Pancreas (tissue), 10 donors: ENCODE data around the gene IMMT. TPM values are rescaled to one million over a fixed set of nuclear protein-coding genes. Genes with fewer than 3 reads are reported as not detected.

Experiments
- ATAC-seq, 4 donors: fragments of 200-7000 bp; cut with Tn5 transposase; one replicate each; pipeline versions ENCODE4 v1.8.0 to v1.9.1; 2020; ENCODE audit warnings: mild to moderate bottlenecking in 4 of 4, moderate library complexity in 4 of 4
- DNase-seq, 6 donors: peaks; one replicate each; pipeline ENCODE4 v3.0.0-alpha.2; 2020
- FAIRE-seq: peaks from 2 replicates; lab custom pipeline; 2012; peaks lifted over from hg19 to GRCh38; lab: Jason Lieb, UNC
- H3K27ac ChIP-seq, 4 donors: fragments of 200-600 bp; sonication (generic); 1 replicate in 3 of 4; 2 replicates in 1 of 4; pipeline versions ENCODE4 v1.5.0 to v1.8.0; 2020
- H3K27me3 ChIP-seq, 4 donors: fragments of 200-600 bp; one replicate each; pipeline ENCODE4 v1.8.0; 2021
- H3K36me3 ChIP-seq, 3 donors: fragments of 200-600 bp; sonication (generic) in 1 of 3; one replicate each; pipeline versions ENCODE4 v1.5.0 to v1.8.0; 2020 to 2021
- H3K4me1 ChIP-seq, 3 donors: fragments of 200-600 bp; one replicate each; pipeline ENCODE4 v1.8.0; 2021
- H3K4me3 ChIP-seq, 4 donors: fragments of 200-600 bp; sonication (generic) in 2 of 4; one replicate each; pipeline versions ENCODE4 v1.5.0 to v1.8.0; 2020 to 2021
- H3K9me3 ChIP-seq, 4 donors: fragments of 200-600 bp; one replicate each; pipeline ENCODE4 v1.8.0; 2021
- CTCF ChIP-seq, 4 donors: fragments of 200-600 bp; sonication (generic) in 3 of 4; IDR thresholded peaks; one replicate each; pipeline versions ENCODE4 v1.5.0 to v1.8.0; 2021; ENCODE audit warnings: antibody characterized with exemption in 4 of 4
- WGBS, 2 donors: extraction: QIAGEN DNeasy Blood & Tissue Kit; methylation state at CpG; one replicate each; pipeline ENCODE4 v1.1.7; 2013; 5-methylcytosine and 5-hydroxymethylcytosine counted together
- intact Hi-C, 3 donors: fragments of 100-400 bp; cut with DNase I; formaldehyde crosslinking; loops; one replicate each; pipeline versions ENCODE4 v1.11.1 to v1.14.2; 2022
- polyA plus RNA-seq, 2 donors: library from polyadenylated mRNA; stranded (reverse); fragments of 200-250 nt; gene quantifications; one replicate each; pipeline ENCODE4 v1.2.3, GENCODE V29; 2013
- total RNA-seq, 6 donors: library from RNA; stranded (reverse); fragmentation: NEBNext Ultra II Directional in 4 of 6; extraction: Animal tissue kit (Norgen Biotek cat#: 25700) in 4 of 6; gene quantifications; one replicate each; pipeline versions ENCODE4 v1.2.1 to v1.2.4, GENCODE V29; 2021 to 2023
- donor health status: healthy with polysubstance abuse.
- donor health status: DM: no; HTN: no; CAD: no; lungs with moderate emphysema.
- donor health status: DM: no; HTN: no; CAD: no.
- donor health status: control.
- donor health status: control.
- donor health status: Bipolar disorder and iron deficiency.
- donor health status: DM: yes; HTN: yes; CAD: no.
- donor health status: DM: no; HTN: no; CAD: no.
- donor health status: DM: no; HTN: no; CAD: no.
- donor health status: DM: yes; HTN: yes; CAD: no.

IMMT gene
- total and polyA plus RNA-seq, 8 donors = 18.1 to 44.5 (median 37.7) TPM

- Histone ChIP-seq H3K4me3 (peak overlapping the region; percentile 71 to 99 (median 88)), H3K36me3 (no peaks in the 10 kb centered on the region), H3K9me3 (no peaks in the 10 kb centered on the region), H3K4me1 (peaks cover 6 to 43% (median 16%) of the 10 kb centered on the region in 3 donors), H3K27me3 (no peaks in the 10 kb centered on the region), H3K27ac (peak overlapping the region; percentile 91 to 98 (median 96))
- intact Hi-C loops = no loop called here
- WGBS, 2 donors = 23 to 31% methylated on average over 23 of the region's 23 CpGs
- no peak for TF ChIP-seq CTCF (IDR thresholded peaks at IDR 0.05)
- no peak for FAIRE-seq
- no peak for DNase-seq
- no peak for ATAC-seq
Measured at GRCh38 chr2:86195808-86196387, 636 bp upstream of the IMMT start.

GRCh38 chr2:86194751-86195054, 559 bp downstream of the IMMT start:
- FAIRE-seq = no peak
- WGBS, 2 donors = 0% methylated on average over 17 of the region's 17 CpGs

GRCh38 chr2:86193901-86194567, 1.2 kb downstream of the IMMT start:
- intact Hi-C loops = no loop called here
- no peaks in the 10 kb centered on the region for H3K36me3 ChIP-seq
- DNase-seq (no peak), FAIRE-seq (no peak), ATAC-seq (no peak)
- H3K4me1 ChIP-seq = peaks cover 10 to 48% (median 34%) of the 10 kb centered on the region in 3 donors
- 66% methylated on average over 7 of the region's 7 CpGs for WGBS, 2 donors
- peak overlapping the region in 3 of 4 donors; percentile 71 to 96 (median 80) for H3K4me3 ChIP-seq
- H3K27me3 ChIP-seq = no peaks in the 10 kb centered on the region
- H3K27ac ChIP-seq = peak overlapping the region in 3 of 4 donors; percentile 9 to 97 (median 91)
- no peaks in the 10 kb centered on the region for H3K9me3 ChIP-seq
- no peak for TF ChIP-seq CTCF (IDR thresholded peaks at IDR 0.05)

More at GRCh38 chr2:86194751-86195054, 559 bp downstream of the IMMT start:
- intact Hi-C loops = no loop called here
- Histone ChIP-seq H3K4me3 (peak overlapping the region; percentile 71 to 99 (median 88)), H3K9me3 (no peaks in the 10 kb centered on the region), H3K36me3 (no peaks in the 10 kb centered on the region), H3K4me1 (peaks cover 6 to 42% (median 28%) of the 10 kb centered on the region in 3 donors), H3K27me3 (no peaks in the 10 kb centered on the region), H3K27ac (peak overlapping the region; percentile 91 to 98 (median 96))
- DNase-seq (peak in 1 of 6 donors; percentile 92), ATAC-seq (no peak)
- TF ChIP-seq CTCF (IDR thresholded peaks at IDR 0.05) = no peak

GRCh38 chr2:86189782-86190416, 5.4 kb downstream of the IMMT start:
- no peaks in the 10 kb centered on the region for H3K9me3 ChIP-seq
- peak overlapping the region in 2 of 4 donors; percentile 20 to 52 for H3K27ac ChIP-seq
- H3K4me3 ChIP-seq = no peak overlapping the region
- no peaks in the 10 kb centered on the region for H3K27me3 ChIP-seq
- FAIRE-seq = no peak
- no peak for ATAC-seq
- intact Hi-C loops = no loop called here
- WGBS, 2 donors = 44 to 46% methylated on average over 7 of the region's 7 CpGs
- no peak for TF ChIP-seq CTCF (IDR thresholded peaks at IDR 0.05)
- DNase-seq = no peak
- peaks cover 24 to 70% (median 60%) of the 10 kb centered on the region in 3 donors for H3K4me1 ChIP-seq
- H3K36me3 ChIP-seq = no peaks in the 10 kb centered on the region
